IPS-11a (cell line): Measurements from ENCODE around the gene CXCL12.

Source experiments
- H3K4me3 ChIP-seq: one replicate; pipeline ENCODE4 v1.5.1; 2013; ENCODE audit warnings: low read depth, low read length, control low read depth

The CXCL12 gene

DNA sequence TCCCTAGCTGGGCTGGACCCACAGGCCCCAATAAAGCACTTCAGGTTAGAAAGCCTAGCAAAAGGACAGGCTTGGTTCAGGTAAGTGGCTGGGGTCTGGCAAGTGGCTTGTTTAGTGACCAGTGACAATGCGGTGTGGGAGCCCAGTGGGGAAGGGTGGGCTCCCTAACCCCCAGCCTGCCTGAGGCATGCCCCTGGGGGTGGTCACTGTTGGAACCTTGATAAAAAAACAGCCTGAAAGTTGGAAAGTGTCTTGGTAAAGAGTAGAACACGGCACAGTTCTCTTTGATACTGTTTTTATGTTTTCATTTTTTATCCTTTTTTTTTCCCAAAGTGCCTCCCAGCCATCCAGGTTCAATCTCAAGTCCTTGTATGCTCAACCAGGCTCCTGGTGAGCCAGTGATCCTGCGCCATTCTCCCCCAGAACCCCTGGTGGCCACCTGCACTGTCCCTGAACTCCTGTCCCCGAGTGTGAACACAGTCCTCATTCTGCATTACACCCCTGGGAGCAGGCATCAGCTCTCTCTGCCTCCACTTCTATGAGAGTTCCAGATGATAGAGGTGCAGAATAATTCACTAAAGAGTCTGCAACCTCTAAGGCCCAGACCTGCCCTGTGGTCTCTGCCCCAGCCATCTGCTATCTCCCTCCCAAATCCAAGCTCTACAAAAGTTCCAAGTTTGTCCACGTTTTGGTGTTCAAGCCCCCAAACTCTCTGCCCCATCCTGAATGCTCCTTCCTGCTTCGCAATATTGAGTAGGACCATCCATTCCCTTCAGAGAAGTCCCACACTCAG, 15.0 kb upstream of the CXCL12 start:
- H3K4me3 ChIP-seq: no peak overlapping the region

GRCh38 chr10:44398747-44399658, 14.1 kb upstream of the CXCL12 start:
- no peak overlapping the region for H3K4me3 ChIP-seq

- H3K4me3 ChIP-seq: no peak overlapping the region
Observed at GRCh38 chr10:44398271-44398670, 13.4 kb upstream of the CXCL12 start.

- no peak overlapping the region for H3K4me3 ChIP-seq
Observed at GRCh38 chr10:44397476-44398225, 12.8 kb upstream of the CXCL12 start.

GRCh38 chr10:44396671-44397191, 11.8 kb upstream of the CXCL12 start:
- H3K4me3 ChIP-seq: no peak overlapping the region

- no peak overlapping the region for H3K4me3 ChIP-seq
Observed at GRCh38 chr10:44395902-44396670, 11.2 kb upstream of the CXCL12 start.

DNA sequence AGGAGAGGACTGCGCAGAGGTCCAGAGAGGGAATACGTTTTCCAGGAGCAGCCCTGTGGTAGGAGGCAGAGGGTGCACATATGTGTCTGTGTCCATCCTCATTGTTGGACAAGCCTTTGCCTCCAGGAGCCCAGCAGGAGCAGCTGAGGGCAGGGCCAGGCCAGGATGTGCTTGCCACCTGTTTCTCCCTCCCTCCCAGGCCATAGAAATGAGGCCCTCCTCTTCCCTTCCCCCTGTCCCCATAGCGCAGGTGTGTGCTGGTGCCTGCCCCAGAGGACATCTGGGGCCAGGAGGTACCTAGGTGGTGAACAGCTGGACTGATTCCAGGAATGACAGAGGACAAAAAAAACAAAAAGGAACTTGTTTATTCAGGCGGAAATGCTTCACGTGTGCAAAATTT, 10.5 kb upstream of the CXCL12 start:
- no peak overlapping the region for H3K4me3 ChIP-seq

- H3K4me3 ChIP-seq: no peak overlapping the region
Observed at GRCh38 chr10:44394696-44395381, 9.9 kb upstream of the CXCL12 start.

GRCh38 chr10:44393834-44394547, 9.1 kb upstream of the CXCL12 start:
- H3K4me3 ChIP-seq: no peak overlapping the region

DNA sequence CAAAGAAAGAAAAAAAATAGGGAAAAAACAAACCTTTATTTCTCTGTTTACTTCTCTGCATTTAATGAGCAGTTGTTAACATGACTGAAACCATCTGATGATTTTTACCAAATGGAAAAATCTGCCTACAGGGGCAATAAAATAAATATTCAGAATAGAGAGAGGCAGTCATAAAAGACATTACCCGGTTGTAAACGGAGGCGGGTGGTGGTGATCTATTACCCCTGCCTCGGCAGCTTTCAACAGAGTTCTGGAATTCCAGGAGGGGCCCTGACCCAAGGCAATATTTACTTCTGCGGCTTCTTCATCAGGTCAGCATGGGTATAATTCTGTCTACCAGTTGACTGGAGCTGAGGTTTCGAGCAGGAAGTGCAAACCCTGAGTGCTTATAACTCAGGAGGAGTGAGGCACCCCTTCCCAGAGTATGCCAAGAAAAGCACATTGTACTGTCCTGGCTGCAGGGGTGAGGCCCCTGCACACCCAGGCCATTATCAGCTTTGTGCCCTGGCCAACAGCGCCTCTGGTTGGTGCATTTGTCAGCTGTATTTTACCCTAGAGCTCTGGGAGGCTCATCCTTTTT, 8.2 kb upstream of the CXCL12 start:
- H3K4me3 ChIP-seq: no peak overlapping the region

DNA sequence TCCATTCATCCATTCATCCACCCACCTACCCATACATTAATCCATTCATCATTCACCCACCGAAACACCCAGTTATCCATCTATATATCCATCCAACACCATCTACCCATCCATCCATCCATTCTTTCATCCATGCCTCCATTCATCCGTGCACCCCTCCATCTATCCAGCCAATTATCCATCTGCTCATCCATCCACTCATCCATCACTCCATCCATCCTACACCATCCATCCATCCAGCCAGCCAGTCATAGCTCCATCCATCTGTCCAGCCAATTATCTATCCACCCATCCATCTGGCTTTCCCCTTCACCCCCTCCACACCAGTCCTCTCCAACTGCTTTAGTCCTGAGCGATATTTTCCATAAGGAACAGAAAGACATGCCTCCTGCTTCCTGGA, 7.5 kb upstream of the CXCL12 start:
- no peak overlapping the region for H3K4me3 ChIP-seq

GRCh38 chr10:44391981-44392380, 7.1 kb upstream of the CXCL12 start:
- H3K4me3 ChIP-seq: no peak overlapping the region

GRCh38 chr10:44390585-44391072, 5.7 kb upstream of the CXCL12 start:
- no peak overlapping the region for H3K4me3 ChIP-seq

GRCh38 chr10:44389556-44389955, 4.7 kb upstream of the CXCL12 start:
- H3K4me3 ChIP-seq: no peak overlapping the region

DNA sequence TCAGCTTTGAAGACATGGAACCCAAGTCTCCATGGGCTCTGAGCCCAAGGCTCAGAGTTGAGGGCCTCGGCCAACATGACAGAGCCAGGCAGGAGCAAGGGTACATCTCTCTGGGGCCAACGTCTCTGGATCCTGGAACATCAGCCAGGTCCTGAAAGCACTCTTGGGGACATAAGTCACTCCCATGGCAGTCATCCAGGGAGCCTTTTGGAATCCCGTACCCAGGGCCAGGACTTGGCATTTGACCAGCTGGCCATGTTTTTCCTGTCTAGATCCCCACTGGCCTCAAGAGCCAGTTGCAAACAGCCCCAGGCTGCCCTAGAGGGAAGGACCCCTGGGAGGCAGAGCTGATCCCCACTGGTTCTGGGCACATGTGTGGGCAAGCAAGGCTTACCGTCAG, 4.3 kb upstream of the CXCL12 start:
- H3K4me3 ChIP-seq: no peak overlapping the region

GRCh38 chr10:44388641-44389040, 3.7 kb upstream of the CXCL12 start:
- no peak overlapping the region for H3K4me3 ChIP-seq

DNA sequence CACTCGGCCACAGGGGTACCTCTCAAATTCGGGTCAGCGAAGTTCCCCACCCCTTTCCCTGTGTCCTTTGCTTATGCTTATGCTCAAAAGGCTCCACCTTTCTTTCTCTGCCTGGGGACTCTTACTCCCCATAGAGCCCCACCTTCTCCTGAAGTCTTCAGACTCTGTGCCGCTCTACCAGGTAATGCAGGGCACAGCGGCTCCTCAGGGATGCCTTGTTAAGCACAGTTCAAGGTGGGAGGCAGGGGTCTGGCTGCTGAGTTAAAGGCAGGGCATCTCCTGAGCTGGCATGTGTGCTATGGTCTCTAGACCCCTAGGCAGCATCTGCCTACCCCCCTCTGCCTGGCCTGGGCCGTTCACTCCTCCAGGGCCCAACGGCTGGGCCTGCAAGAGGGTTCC, 3.0 kb upstream of the CXCL12 start:
- no peak overlapping the region for H3K4me3 ChIP-seq

- H3K4me3 ChIP-seq: no peak overlapping the region
Observed at GRCh38 chr10:44386546-44387052, 1.7 kb upstream of the CXCL12 start.
